ENCODE measurements around the gene PTPRA.

PTPRA gene

DNA sequence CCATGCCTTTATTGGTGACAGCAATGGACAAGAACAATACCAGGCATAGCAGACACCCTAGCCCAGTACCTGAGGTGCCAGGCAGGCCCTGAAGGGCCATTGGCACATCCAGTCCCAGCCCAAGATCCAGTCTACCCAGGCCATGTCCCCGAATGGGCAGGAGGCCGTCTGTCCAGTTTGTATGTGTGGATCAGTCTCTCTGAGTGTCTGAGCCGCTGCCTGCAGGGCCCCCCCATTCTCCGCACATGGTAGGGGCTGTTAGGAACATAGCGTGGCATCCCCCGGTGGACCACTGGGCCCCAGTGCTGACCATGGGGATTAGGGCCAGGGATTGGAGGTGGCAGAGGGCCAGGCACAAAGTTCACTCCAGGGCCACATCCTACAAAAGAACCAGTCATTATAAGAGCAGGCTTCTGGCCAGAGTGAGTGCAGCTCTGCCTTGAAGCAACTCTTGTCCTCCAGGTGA is 37.9 kb upstream of the PTPRA start:
- H3K27me3 ChIP-seq (ENCODE audit: insufficient read depth, insufficient read length), result no peaks in the 10 kb centered on the region
- H3K9me3 ChIP-seq (ENCODE audit: insufficient read depth, low read length), result no peaks in the 10 kb centered on the region
- no peak for DNase-seq (ENCODE audit: low read depth, low spot score)
- H3K9ac ChIP-seq (ENCODE audit: insufficient read length, low read depth), result no peak overlapping the region
- TF ChIP-seq ZNF274 (IDR thresholded peaks at IDR 0.05; ENCODE audit: low read depth, low read length) (no peak), YY1 (IDR thresholded peaks at IDR 0.05; ENCODE audit: insufficient read depth, insufficient read length) (no peak), SUZ12 (IDR thresholded peaks at IDR 0.05; ENCODE audit: extremely low read depth, insufficient read depth, insufficient read length) (no peak)
- H3K4me3 ChIP-seq (ENCODE audit: insufficient read length, low read depth), result no peak overlapping the region
- peaks cover 44% of the 10 kb centered on the region for H3K36me3 ChIP-seq (ENCODE audit: insufficient read depth, insufficient read length, low read length)
- H3K4me1 ChIP-seq (ENCODE audit: insufficient read depth, insufficient read length), result peaks cover 5% of the 10 kb centered on the region

DNA sequence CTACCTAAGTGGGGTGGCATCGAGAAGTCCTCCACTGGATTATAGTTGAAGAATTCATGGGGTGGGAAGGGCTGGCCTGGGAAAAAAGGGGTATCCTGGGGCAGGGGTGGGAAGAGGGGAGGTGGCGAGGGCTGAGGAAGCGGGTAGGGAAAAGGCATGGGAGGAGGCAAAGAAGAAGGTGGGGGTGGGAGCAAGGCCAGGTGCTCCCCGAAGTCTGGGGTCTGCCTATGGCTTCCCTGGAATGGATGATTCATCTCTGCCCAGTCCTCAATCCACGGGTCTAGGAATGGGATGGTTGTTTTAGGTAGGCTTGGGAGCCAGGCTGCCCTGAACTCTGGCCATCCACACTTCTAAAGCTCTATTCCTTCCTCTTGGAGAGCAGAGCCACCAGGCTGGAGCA is 37.2 kb upstream of the PTPRA start:
- peaks cover 44% of the 10 kb centered on the region for H3K36me3 ChIP-seq (ENCODE audit: insufficient read depth, insufficient read length, low read length)
- no peak overlapping the region for H3K9ac ChIP-seq (ENCODE audit: insufficient read length, low read depth)
- H3K9me3 ChIP-seq (ENCODE audit: insufficient read depth, low read length), result no peaks in the 10 kb centered on the region
- DNase-seq (ENCODE audit: low read depth, low spot score), result no peak
- peaks cover 5% of the 10 kb centered on the region for H3K4me1 ChIP-seq (ENCODE audit: insufficient read depth, insufficient read length)
- no peak overlapping the region for H3K4me3 ChIP-seq (ENCODE audit: insufficient read length, low read depth)
- no peak for TF ChIP-seq ZNF274 (IDR thresholded peaks at IDR 0.05; ENCODE audit: low read depth, low read length)
- no peak for TF ChIP-seq SUZ12 (IDR thresholded peaks at IDR 0.05; ENCODE audit: extremely low read depth, insufficient read depth, insufficient read length)
- no peak for TF ChIP-seq YY1 (IDR thresholded peaks at IDR 0.05; ENCODE audit: insufficient read depth, insufficient read length)
- H3K27me3 ChIP-seq (ENCODE audit: insufficient read depth, insufficient read length), result no peaks in the 10 kb centered on the region

DNA sequence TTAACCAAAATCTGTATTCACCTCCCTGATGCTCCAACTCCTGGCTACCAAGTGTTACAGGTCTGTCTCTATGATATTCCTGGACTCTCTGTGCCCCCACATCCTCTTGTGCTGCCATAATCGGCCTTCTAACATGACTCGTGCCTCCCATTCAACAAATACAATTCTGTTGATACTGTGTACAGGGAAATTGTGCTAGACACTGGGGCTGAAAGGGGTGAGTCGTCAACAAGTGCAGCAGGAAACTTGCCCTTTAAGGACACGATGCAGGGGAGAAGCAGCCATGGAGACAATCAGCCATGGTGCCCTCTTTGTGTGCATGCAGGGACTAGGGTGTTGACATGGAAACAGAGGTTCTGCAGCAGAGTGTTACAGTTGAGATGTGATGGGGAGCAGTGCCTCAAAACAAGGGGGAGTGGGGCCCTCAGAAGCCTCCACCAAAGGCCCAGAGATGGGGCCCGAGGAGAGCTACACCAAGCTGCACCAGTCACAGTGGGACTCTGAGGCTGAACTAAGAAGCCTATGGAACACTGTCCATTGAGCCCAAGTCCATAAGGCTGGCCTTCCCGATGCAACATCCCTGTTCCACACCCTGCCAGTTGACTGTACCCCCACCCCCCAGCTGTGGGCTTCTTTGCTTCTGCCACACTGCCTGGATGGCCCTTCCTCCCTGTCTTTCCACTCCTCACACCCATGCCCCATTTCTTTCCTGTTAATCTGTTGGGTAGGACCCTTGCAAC is 35.9 kb upstream of the PTPRA start:
- TF ChIP-seq ZNF274 (IDR thresholded peaks at IDR 0.05; ENCODE audit: low read depth, low read length), result no peak
- no peak for TF ChIP-seq YY1 (IDR thresholded peaks at IDR 0.05; ENCODE audit: insufficient read depth, insufficient read length)
- no peak for TF ChIP-seq SUZ12 (IDR thresholded peaks at IDR 0.05; ENCODE audit: extremely low read depth, insufficient read depth, insufficient read length)
- DNase-seq (ENCODE audit: low read depth, low spot score), result no peak
- H3K4me1 ChIP-seq (ENCODE audit: insufficient read depth, insufficient read length), result peaks cover 5% of the 10 kb centered on the region
- peaks cover 44% of the 10 kb centered on the region for H3K36me3 ChIP-seq (ENCODE audit: insufficient read depth, insufficient read length, low read length)
- no peak overlapping the region for H3K9ac ChIP-seq (ENCODE audit: insufficient read length, low read depth)
- H3K4me3 ChIP-seq (ENCODE audit: insufficient read length, low read depth), result no peak overlapping the region
- no peaks in the 10 kb centered on the region for H3K9me3 ChIP-seq (ENCODE audit: insufficient read depth, low read length)
- no peaks in the 10 kb centered on the region for H3K27me3 ChIP-seq (ENCODE audit: insufficient read depth, insufficient read length)

DNA sequence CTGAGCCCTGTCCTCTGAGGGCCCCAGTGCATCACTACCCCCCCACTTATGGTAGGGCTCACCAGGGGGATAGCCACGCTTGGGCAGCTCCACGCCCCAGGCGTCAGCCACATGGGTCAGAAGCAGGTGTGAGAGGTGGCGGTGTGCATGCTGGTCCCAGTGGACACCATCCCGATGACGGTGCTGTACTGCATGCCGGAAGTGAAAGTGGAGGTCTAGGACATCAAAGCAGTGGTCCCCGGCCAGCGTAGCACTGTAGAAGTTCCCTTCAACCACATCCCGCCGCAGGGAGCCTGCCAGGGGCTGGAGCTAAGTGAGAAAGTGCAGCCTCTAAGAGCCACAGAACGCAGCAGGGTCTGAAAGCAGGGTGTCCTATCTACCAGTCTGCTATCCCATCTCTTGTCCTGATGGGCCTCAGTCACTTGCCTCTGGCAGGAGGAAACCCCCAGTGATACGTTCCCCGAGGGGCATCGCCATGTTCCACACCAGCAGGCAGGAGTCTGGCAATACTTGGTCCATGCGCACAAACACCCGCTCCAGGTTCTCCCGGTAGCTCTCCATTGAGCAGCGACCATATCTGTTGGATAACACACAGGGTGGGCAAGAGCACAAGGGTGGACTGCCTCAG is 35.0 kb upstream of the PTPRA start:
- DNase-seq (ENCODE audit: low read depth, low spot score), result no peak
- Histone ChIP-seq H3K36me3 (ENCODE audit: insufficient read depth, insufficient read length, low read length) (peaks cover 44% of the 10 kb centered on the region), H3K9me3 (ENCODE audit: insufficient read depth, low read length) (no peaks in the 10 kb centered on the region), H3K4me1 (ENCODE audit: insufficient read depth, insufficient read length) (peaks cover 5% of the 10 kb centered on the region), H3K9ac (ENCODE audit: insufficient read length, low read depth) (no peak overlapping the region), H3K27me3 (ENCODE audit: insufficient read depth, insufficient read length) (no peaks in the 10 kb centered on the region), H3K4me3 (ENCODE audit: insufficient read length, low read depth) (no peak overlapping the region)
- TF ChIP-seq ZNF274 (IDR thresholded peaks at IDR 0.05; ENCODE audit: low read depth, low read length) (no peak), SUZ12 (IDR thresholded peaks at IDR 0.05; ENCODE audit: extremely low read depth, insufficient read depth, insufficient read length) (no peak), YY1 (IDR thresholded peaks at IDR 0.05; ENCODE audit: insufficient read depth, insufficient read length) (no peak)

DNA sequence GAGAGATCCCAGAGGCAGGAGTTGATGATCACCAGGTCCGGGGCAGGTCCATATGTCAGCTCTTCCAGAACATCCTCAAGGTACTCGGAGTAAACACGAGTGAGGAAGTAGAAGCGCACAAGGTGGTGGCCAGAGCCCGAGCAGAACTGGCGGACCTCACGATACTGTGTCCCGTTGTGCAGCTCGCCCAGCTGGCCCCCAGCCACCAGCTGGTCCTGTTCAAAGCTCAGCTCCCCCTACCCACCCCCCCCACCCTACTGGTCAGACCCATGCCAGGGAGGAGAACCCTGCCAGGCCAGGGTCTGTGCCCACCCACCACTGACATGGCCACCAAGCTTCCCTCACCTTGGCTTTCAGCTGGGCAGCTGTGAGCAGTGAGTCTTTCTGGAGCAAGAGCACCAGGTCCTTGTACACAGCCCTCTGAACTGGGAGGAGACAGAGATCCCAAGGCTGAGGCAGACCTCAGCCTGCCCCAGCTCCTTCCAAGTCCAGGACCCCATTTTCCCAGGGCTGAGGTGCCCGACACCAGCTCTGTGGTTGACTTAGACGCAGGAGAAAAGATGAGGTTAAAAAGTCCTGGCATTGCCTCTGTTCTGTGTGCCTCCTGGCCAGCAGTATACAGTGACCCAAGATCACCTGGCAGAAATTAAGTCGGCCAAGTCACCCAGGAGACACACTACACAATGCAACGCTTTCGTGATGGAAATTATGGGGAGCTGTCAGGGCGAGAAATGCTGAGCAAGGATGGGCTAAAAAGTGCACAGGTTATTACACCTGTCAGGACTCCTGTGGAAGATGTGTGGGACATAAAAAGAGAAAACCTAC is 34.2 kb upstream of the PTPRA start:
- TF ChIP-seq YY1 (IDR thresholded peaks at IDR 0.05; ENCODE audit: insufficient read depth, insufficient read length), result no peak
- TF ChIP-seq SUZ12 (IDR thresholded peaks at IDR 0.05; ENCODE audit: extremely low read depth, insufficient read depth, insufficient read length), result no peak
- no peak for TF ChIP-seq ZNF274 (IDR thresholded peaks at IDR 0.05; ENCODE audit: low read depth, low read length)
- no peak overlapping the region for H3K4me3 ChIP-seq (ENCODE audit: insufficient read length, low read depth)

DNA sequence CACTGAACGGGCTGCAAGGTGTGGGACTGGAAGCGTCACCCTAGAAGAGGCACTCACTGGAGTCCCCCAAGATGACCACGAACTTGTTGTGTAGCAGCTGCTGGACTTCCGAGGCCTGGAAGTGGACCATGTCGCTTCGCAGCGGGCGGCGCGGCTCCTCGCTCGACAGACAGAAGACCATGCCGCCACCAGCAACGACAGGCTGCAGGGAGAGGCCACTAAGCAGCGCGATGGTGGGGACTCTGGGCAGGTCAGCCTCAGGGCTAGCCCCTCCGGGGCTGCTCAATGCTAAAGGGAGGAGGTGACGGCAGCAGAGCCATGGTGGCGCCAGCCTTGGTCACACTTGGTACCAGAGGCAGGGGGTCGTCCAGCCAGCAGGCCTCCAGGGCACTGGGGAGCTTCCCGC is 33.5 kb upstream of the PTPRA start:
- peak overlapping the region; percentile 67 for H3K4me3 ChIP-seq (ENCODE audit: insufficient read length, low read depth)
- DNase-seq (ENCODE audit: low read depth, low spot score), result no peak
- H3K9ac ChIP-seq (ENCODE audit: insufficient read length, low read depth), result no peak overlapping the region
- peaks cover 5% of the 10 kb centered on the region for H3K4me1 ChIP-seq (ENCODE audit: insufficient read depth, insufficient read length)
- TF ChIP-seq ZNF274 (IDR thresholded peaks at IDR 0.05; ENCODE audit: low read depth, low read length) (no peak), SUZ12 (IDR thresholded peaks at IDR 0.05; ENCODE audit: extremely low read depth, insufficient read depth, insufficient read length) (no peak)
- peaks cover 40% of the 10 kb centered on the region for H3K36me3 ChIP-seq (ENCODE audit: insufficient read depth, insufficient read length, low read length)
- no peaks in the 10 kb centered on the region for H3K27me3 ChIP-seq (ENCODE audit: insufficient read depth, insufficient read length)
- no peaks in the 10 kb centered on the region for H3K9me3 ChIP-seq (ENCODE audit: insufficient read depth, low read length)

More for the DNA sequence above, 34.2 kb upstream of the PTPRA start:
- no peak for DNase-seq (ENCODE audit: low read depth, low spot score)
- Histone ChIP-seq H3K27me3 (ENCODE audit: insufficient read depth, insufficient read length) (no peaks in the 10 kb centered on the region), H3K4me1 (ENCODE audit: insufficient read depth, insufficient read length) (peaks cover 5% of the 10 kb centered on the region), H3K9ac (ENCODE audit: insufficient read length, low read depth) (no peak overlapping the region), H3K36me3 (ENCODE audit: insufficient read depth, insufficient read length, low read length) (peaks cover 43% of the 10 kb centered on the region), H3K9me3 (ENCODE audit: insufficient read depth, low read length) (no peaks in the 10 kb centered on the region)

All from NT2/D1 (cell line).